ENCODE measurements around the gene NRXN2. TPM values are rescaled to one million over a fixed set of nuclear protein-coding genes. Genes with fewer than 3 reads are reported as not detected.

The NRXN2 gene
- total and polyA plus RNA-seq, 4 donors, result 0.17 to 2.8 (median 1.4) TPM

GRCh38 chr11:64763526-64764039 is 40.6 kb upstream of the NRXN2 start:
- Histone ChIP-seq H3K4me3 (ENCODE audit: low read depth in 1 of 3, low read length in 3 of 3) (no peak overlapping the region), H3K4me1 (ENCODE audit: control insufficient read depth in 4 of 4, insufficient read depth in 4 of 4, low read length in 3 of 4) (peaks cover 0 to 7% (median 0%) of the 10 kb centered on the region in 4 donors), H3K36me3 (ENCODE audit: control insufficient read depth in 4 of 4, insufficient read depth in 3 of 4, low read depth in 1 of 4, low read length in 3 of 4) (peaks cover 23 to 56% (median 40%) of the 10 kb centered on the region in 4 donors), H3K27me3 (ENCODE audit: control insufficient read depth in 4 of 4, insufficient read depth in 4 of 4, low read length in 3 of 4) (no peaks in the 10 kb centered on the region), H3K9me3 (ENCODE audit: control insufficient read depth in 4 of 4, low read length in 3 of 4) (no peaks in the 10 kb centered on the region), H3K27ac (ENCODE audit: low read depth in 1 of 2, low read length in 2 of 2) (no peak overlapping the region), H3K9ac (ENCODE audit: low read depth in 1 of 2, low read length in 2 of 2) (no peak overlapping the region)
- DNase-seq (ENCODE audit: low spot score), result no peak
- TF ChIP-seq NR2F2 (IDR thresholded peaks at IDR 0.05), result no peak
- no peak for TF ChIP-seq FOXA1 (IDR thresholded peaks at IDR 0.05)
- WGBS, result 82% methylated on average over 6 of the region's 6 CpGs

- Histone ChIP-seq H3K4me3 (ENCODE audit: low read depth in 1 of 3, low read length in 3 of 3) (no peak overlapping the region), H3K27ac (ENCODE audit: low read depth in 1 of 2, low read length in 2 of 2) (no peak overlapping the region), H3K36me3 (ENCODE audit: control insufficient read depth in 4 of 4, insufficient read depth in 3 of 4, low read depth in 1 of 4, low read length in 3 of 4) (peaks cover 19 to 50% (median 33%) of the 10 kb centered on the region in 4 donors), H3K9me3 (ENCODE audit: control insufficient read depth in 4 of 4, low read length in 3 of 4) (no peaks in the 10 kb centered on the region), H3K4me1 (ENCODE audit: control insufficient read depth in 4 of 4, insufficient read depth in 4 of 4, low read length in 3 of 4) (peaks cover 0 to 7% (median 0%) of the 10 kb centered on the region in 4 donors), H3K9ac (ENCODE audit: low read depth in 1 of 2, low read length in 2 of 2) (no peak overlapping the region), H3K27me3 (ENCODE audit: control insufficient read depth in 4 of 4, insufficient read depth in 4 of 4, low read length in 3 of 4) (no peaks in the 10 kb centered on the region)
- 68% methylated on average over 13 of the region's 13 CpGs for WGBS
- DNase-seq (ENCODE audit: low spot score), result no peak
- no peak for TF ChIP-seq HNF4G (IDR thresholded peaks at IDR 0.05)
- no peak for TF ChIP-seq HNF4A (conservative IDR thresholded peaks at IDR 0.05)
Observed at GRCh38 chr11:64762674-64763525, 39.9 kb upstream of the NRXN2 start.

GRCh38 chr11:64762277-64762673 is 39.3 kb upstream of the NRXN2 start:
- no peaks in the 10 kb centered on the region for H3K9me3 ChIP-seq (ENCODE audit: control insufficient read depth in 4 of 4, low read length in 3 of 4)
- no peak overlapping the region for H3K27ac ChIP-seq (ENCODE audit: low read depth in 1 of 2, low read length in 2 of 2)
- H3K4me1 ChIP-seq (ENCODE audit: control insufficient read depth in 4 of 4, insufficient read depth in 4 of 4, low read length in 3 of 4), result peaks cover 0 to 7% (median 0%) of the 10 kb centered on the region in 4 donors
- no peaks in the 10 kb centered on the region for H3K27me3 ChIP-seq (ENCODE audit: control insufficient read depth in 4 of 4, insufficient read depth in 4 of 4, low read length in 3 of 4)
- DNase-seq (ENCODE audit: low spot score), result no peak
- H3K9ac ChIP-seq (ENCODE audit: low read depth in 1 of 2, low read length in 2 of 2), result no peak overlapping the region
- H3K4me3 ChIP-seq (ENCODE audit: low read depth in 1 of 3, low read length in 3 of 3), result no peak overlapping the region
- peaks cover 15 to 43% (median 27%) of the 10 kb centered on the region in 4 donors for H3K36me3 ChIP-seq (ENCODE audit: control insufficient read depth in 4 of 4, insufficient read depth in 3 of 4, low read depth in 1 of 4, low read length in 3 of 4)
- TF ChIP-seq YY1 (IDR thresholded peaks at IDR 0.05) (no peak), JUND (IDR thresholded peaks at IDR 0.05) (no peak), RXRA (IDR thresholded peaks at IDR 0.05) (no peak), TAF1 (conservative IDR thresholded peaks at IDR 0.05) (no peak), EGR1 (IDR thresholded peaks at IDR 0.05; ENCODE audit: low read depth in 2 of 2) (no peak), SP1 (IDR thresholded peaks at IDR 0.05) (no peak), REST (IDR thresholded peaks at IDR 0.05) (no peak), FOXA1 (IDR thresholded peaks at IDR 0.05) (no peak), MAX (IDR thresholded peaks at IDR 0.05) (no peak), RAD21 (IDR thresholded peaks at IDR 0.05) (no peak), ZBTB33 (IDR thresholded peaks at IDR 0.05) (no peak), HNF4A (conservative IDR thresholded peaks at IDR 0.05) (no peak), CTCF (IDR thresholded peaks at IDR 0.05; ENCODE audit: low read depth, low read length, missing input control) (no peak), GABPA (IDR thresholded peaks at IDR 0.05 in 1 of 2, conservative IDR thresholded peaks at IDR 0.05 in 1 of 2) (no peak), NR2F2 (IDR thresholded peaks at IDR 0.05) (no peak), ATF3 (IDR thresholded peaks at IDR 0.05) (no peak), HNF4G (IDR thresholded peaks at IDR 0.05) (no peak), FOXA2 (IDR thresholded peaks at IDR 0.05) (no peak)
- 77% methylated on average over 5 of the region's 5 CpGs for WGBS

Measured in liver (tissue), 9 donors.